Hindlimb muscle (tissue), 1 donor: ENCODE results near the gene POTEI. TPM values are rescaled to one million over a fixed set of nuclear protein-coding genes. Genes with fewer than 3 reads are reported as not detected.
"Not testable (repeated sequence)": the region's sequence is repeated elsewhere in the genome, so short reads cannot be mapped to it uniquely, and the experiment has no call there.

Experiments used
- DNase-seq: peaks from one replicate; pipeline ENCODE4 v3.0.0-alpha.2; 2013
- polyA plus RNA-seq: library from polyadenylated mRNA; unstranded; fragments of 120-200 nt; gene quantifications from one replicate; pipeline ENCODE4 v1.2.1, GENCODE V29; 2013; ENCODE audit not compliant: insufficient read length

Gene POTEI
- polyA plus RNA-seq, result 0.04 TPM

DNA sequence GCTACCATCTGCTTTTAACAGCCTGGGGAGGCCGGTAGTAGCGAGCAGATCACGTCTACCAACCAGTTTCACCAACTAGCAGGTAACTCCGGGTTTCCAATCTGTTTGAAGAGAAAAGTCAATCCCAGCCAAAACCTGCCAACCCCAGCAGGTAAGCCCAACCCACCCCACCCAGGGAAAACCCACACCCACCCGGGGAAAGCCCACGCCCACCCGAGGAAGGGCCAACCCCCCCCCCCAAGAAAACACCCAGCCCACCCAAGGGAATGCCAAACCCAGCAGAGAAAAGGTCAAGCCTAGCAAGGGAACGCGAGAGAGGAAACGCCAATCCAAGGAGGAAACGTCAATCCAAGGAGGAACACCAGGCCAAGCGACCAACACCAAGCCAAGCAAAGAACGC lies at the start of gene POTEI:
Gene POTEI (minus strand): TSS at position 101 of the 400 bp plus-strand sequence. CDS start 93 bp downstream, at position 8.
- not testable (repeated sequence) for DNase-seq

DNA sequence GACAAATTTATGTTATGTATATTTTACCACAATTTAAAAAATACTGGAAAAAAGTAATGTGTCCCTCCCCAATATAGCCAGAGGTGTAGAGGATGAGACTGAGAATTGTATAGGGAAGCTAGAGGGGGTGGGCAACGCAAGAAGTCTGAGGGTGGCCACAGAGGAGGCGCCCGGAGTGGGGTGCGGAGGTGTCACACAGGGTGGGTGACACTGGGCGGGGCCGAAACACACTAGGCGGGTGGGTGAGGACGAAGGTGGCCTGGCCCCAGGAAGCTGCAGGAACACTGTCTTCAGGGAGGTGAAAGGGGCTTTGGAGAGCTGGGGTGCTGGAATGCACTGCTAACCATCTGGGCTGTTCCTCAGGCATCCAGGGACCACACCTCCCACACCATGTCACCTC lies 47.3 kb upstream of the POTEI start:
- not testable (repeated sequence) for DNase-seq

DNA sequence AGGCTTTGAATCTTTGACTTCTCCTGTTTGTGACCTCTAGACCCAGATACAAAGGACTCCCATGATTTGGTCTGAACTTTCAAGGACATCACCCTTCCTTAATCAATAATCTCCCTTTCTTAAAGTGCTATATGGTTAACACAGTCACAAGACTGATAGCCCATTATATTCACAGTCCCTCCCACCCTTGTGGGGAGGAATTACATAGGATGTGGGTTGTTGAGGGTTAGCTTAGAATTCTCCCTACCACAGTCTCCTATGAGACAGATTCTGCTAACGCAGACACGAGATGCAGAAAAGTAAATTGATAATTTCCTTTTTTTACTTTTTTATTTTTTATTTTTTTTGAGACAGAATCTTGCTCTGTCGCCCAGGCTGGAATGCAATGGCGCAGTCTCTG lies 45.0 kb upstream of the POTEI start:
- not testable (repeated sequence) for DNase-seq

DNA sequence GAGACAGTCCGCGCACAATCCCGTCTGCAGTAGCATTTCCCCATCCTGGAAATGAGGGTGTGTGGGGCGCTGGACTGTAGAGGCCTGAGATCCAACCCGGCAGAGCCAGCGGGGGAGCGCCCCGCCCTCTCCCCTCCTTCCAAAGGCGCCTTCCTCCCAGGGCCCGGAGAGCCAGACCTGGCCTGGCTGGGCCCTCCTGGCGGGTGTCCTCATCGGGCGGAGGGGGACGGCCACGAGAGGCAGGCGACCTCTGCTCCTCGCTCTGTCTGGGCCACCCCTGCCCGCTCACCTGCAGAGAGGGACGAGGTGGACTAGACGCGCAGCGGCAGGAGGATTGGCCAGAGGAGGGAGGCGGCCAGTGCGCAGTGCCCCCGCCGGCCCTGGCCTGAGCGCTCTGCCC lies 40.3 kb upstream of the POTEI start:
- not testable (repeated sequence) for DNase-seq

DNA sequence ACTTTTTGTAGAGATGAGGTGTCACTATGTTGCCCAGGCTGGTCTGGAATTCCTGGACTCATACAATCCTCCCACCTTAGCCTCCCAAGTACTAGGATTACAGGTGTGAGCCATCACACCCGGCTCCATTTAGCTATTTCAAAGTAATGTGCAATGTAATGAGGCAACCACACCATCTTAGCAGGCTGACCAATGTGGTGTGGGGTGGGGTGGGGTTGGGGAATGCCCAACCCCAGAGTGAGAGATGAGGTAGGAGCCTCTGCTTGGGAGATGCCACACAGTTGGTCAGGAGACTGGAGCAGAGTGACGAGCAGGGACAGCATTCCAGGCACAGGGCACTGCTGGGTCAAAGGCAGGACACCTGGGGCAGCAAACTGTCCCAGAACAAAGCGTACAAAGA lies 39.3 kb upstream of the POTEI start:
- DNase-seq, result not testable (repeated sequence)

DNA sequence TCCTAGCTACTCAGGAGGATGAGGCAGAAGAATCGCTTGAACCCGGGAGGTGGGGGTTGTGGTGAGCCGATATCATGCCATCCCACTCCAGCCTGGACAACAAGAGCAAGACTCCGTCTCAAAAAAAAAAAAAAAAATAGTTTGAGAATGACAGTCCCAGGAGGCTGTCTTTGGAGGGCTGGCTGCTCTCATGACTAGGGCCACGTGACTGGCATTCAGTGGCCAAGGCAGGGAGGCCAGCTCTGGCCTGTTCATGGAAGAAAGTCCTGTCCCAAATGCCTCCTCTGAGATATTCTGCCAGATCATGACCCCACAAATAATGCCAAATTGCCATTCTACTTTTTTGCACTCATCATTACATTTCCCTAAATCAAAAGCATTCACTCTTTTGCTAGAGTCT lies 35.9 kb upstream of the POTEI start:
- DNase-seq, result not testable (repeated sequence)

DNA sequence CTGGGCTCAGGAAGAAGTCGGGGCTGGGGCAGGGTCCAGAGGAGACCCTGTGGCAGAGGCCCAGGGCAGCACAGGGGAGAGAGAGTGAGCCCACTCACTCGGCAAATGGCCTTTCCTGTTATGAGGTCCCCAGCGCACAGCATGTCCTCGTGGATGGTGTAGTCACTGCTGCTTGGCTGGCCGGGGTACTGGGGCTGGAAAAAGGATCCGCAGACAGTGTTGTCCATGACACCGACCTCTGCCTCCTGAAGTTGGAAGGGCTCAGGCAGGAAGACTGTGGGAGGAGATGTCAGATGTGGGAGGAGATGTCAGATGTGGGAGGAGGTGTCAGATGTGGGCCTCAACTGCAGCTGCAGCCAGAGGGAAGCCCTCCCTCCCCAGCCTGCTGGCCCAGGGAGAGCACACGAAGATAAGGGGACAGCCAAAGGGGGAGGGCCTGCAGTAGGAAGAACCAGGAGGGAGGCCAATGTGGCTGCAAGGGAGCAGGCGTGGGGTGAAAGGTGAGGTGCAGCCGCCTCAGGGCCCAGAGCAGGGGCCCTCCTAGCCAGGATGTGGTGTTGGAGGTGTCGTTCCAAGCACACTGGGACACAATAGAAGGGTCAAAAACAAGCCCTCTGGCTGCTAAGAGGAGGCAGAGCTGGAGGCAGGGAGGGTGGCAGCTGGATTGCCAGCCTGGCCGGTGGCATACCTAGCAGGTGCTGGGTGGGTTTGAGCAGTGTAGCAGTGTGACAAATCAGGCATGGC lies 34.8 kb upstream of the POTEI start:
- DNase-seq, result not testable (repeated sequence)

DNA sequence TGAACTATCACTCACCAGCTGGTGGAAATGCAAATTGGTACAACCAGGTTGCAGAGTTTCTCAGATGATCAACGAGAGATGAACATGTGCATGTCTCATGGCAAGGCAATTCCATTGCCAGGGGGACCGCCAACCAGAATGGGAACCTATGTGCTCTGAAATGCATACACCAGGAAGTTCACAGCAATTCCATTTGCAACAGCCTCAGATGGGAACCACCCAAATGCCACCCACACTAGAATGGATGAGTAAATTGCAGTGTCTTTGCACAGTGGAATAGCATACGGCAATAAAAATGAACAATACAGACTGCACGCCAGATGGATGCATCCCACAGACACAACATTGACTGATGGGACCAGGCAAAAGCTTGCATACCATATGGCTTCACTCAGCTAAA lies 33.7 kb upstream of the POTEI start:
- DNase-seq, result not testable (repeated sequence)

DNA sequence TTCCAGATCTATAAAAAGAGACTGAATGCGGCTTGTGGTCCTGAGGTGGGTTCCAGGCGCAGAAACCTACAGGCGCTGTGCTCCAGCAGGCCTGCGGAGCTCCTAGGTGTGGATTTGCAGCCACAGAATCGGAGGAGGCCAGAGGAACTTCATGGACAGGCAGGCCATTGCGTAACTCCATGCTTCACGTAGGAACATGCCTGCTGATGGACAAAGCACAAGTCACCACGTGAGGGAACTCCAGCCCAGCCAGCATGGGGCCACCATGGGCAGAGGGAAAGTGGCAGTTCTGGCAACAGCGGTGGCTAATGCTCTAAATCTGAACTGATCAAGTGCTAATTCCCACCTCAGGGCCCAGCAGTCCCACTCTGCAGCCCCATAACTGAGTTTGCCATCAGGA lies 29.1 kb upstream of the POTEI start:
- not testable (repeated sequence) for DNase-seq

DNA sequence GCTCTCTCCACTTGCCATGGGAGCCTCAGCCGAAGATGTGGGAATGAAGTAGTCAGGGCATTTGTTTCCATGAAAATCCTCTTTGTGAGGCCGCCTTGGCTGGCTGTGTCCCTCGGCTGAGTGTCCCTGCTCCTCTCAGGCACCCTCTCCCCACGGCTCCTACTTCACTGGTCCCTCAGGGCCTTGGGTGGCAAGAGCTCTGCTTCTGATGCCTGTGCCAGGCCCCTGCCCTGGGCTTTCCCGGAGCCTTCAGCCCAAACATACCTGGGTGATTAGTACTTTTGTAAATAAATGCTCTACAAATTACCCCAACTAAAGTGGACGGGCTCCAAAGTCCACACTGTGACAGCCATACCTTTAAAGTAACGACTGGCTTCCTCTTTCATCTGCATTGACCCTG lies 27.5 kb upstream of the POTEI start:
- not testable (repeated sequence) for DNase-seq

DNA sequence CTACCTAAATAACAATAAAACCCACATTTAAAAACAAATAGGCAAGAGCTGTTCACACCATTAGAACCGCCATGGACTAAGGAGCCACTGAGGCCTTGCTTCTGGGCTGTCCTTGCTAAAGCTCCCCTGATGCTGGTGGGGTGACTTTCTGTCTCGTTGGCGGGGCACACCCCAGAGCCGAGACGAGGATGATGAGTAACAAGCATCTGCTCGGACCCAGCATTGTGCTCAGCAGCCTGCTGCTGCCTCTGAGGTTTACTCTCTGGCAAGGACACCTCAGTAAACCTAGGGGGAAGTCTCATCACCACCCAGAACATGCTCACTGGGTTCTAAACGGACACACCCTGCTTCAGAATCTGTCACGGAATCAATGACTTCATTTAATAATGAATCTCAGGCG lies 22.5 kb upstream of the POTEI start:
- not testable (repeated sequence) for DNase-seq

DNA sequence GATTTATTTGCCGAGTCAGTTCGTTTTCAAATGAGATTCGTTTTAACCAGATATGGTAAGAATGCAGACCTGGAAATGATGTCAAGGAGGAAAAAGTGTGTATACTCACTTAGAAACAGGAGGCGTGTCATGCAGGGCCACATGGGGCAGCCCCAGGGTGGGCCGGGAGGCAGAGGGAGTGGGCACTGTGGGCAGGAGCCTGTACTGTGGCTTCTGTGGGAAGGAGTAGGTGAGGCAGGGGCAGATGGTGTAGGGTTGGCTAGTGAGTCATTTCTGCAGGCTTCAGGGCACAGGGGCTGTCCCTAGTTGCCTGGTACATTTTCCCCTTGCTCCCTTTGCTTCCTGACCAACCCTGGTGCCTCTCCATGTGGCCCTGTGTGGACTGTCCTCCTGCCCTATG lies 22.1 kb upstream of the POTEI start:
- not testable (repeated sequence) for DNase-seq

DNA sequence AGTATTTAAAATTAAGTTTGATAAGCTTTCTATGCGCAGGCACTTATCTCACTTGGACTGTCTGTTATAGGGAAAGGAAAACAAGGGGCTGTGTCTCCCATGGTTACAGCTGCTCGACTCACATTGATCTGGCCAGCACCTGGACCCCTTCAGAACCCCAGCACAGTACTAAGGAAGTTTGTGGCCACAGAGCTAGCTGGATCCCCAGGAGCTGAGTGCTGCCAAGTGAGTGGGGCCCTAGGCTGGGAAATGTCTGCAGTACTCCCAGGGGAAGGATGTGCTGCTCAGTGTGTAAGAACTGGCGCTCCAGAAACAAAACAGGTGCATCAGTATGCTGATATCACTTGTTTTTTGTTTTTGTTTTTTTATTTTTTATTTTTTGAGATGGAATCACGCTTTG lies 21.1 kb upstream of the POTEI start:
- DNase-seq, result not testable (repeated sequence)

DNA sequence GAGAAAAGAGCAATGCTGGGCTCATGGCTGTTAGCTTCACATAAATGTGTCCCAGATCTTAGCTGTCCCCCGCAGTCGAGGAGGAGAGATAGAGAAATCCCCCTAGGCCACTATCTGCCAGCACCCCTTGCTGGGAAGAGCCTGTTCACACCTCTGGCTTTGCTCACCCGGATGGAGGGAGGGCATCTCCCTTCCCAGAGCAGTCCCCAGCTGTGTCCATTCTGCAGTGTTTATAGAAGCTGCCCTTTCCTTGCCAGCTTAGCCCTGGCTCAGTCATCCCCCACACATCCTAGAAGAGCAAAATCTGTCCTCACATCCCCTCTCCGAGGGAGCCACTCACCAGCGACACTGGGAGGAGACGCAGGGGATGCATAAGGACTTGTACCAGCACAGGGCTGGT lies 20.4 kb upstream of the POTEI start:
- DNase-seq, result not testable (repeated sequence)

DNA sequence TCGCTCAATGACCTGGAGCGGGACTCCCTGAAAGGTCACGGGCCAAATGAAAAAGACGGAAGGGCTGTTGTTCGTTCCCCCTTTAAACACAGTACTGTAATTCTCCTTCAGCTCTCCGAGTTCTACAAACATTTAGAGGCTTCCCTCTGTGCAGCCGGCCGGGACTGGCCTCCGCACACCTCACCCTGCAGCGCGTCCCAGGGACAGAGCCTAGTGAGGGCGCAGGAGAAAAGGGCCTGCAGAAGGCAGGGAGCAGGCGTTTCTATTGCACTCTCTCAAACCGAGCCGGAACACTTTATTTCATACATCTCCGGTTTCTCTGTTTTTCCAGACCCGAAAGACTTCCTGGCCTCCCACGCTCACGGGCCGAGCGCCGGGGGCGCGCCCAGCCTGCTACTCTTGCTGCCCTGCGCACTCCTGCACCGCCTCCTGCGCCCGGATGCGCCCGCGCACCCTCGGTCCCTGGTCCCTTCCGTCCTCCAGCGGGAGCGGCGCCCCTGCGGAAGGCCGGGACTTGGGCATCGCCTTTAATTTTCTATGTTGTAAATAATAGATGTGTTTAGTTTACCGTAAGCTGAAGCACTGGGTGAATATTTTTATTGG lies 18.3 kb upstream of the POTEI start:
- DNase-seq, result not testable (repeated sequence)

DNA sequence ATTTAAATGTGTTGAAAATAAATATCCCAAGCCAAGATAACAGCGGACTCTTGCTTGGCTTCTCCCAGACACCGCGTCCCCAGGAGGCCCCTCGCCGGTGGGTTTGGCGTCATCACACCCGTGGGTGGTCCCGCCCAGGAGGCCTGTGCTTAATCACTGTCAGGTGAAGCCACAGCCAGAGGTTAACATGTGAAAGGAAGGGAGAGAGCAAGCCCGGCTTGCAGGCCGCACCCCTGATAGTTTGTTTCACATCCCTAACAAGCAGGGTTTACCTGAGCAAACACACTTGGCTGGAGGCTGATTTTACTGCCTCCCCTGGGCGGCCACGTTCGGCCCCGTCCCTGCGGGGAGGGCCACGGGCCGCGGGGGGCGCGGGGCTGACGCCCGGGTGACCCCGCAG lies 13.3 kb upstream of the POTEI start:
- not testable (repeated sequence) for DNase-seq

DNA sequence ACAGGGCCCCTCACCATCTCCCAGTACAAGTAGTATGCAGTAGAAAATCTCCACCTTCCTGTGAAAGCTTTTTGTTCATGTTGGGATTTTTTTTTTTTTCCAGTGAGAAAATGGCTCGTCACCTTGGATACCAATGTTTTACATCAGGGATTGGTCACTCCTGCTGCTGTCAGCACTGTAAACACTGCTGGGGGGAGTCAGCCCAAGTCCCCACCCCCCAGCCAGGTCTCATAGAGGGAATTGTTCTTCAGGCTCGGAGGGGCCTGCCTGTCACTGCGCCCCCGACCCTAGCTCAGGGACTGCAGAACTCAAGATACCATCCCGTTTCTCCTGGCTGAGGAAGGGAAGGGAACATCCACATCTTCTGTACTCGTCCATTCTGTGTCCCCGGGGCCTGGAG lies 11.9 kb upstream of the POTEI start, which contains the start of gene CFC1B:
Gene CFC1B (plus strand): TSS at position 231 of the 400 bp plus-strand sequence. CDS start 263 bp downstream, outside the sequence.
- DNase-seq, result not testable (repeated sequence)

DNA sequence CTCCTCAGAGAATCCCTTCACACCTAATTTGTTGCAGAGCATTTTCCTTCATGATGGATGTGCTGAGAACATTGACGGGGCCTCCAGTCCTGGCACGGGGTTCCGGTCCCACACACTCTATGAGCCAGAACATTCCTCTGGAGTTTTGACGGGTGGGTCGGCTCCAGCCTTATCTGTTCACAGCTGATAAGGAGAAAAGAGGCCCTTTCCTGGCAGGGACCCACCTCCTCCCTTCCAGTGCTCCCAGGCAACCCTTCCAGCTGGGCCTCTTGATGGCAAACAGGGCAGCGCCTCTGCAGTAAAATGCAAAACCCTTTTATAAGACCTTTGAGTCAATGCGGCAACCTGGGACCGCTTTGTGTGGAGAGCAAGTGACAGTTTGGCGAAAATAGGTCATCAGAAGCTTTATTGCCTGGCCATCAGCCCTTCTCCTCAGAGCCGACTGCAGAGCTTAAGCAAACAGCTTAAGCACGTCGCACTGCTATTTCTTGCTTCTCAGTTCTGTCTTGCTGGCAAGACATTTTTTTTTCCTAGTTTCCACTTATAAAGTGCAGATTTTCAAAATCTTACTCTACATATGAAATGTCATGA lies 9.5 kb upstream of the POTEI start:
- not testable (repeated sequence) for DNase-seq

DNA sequence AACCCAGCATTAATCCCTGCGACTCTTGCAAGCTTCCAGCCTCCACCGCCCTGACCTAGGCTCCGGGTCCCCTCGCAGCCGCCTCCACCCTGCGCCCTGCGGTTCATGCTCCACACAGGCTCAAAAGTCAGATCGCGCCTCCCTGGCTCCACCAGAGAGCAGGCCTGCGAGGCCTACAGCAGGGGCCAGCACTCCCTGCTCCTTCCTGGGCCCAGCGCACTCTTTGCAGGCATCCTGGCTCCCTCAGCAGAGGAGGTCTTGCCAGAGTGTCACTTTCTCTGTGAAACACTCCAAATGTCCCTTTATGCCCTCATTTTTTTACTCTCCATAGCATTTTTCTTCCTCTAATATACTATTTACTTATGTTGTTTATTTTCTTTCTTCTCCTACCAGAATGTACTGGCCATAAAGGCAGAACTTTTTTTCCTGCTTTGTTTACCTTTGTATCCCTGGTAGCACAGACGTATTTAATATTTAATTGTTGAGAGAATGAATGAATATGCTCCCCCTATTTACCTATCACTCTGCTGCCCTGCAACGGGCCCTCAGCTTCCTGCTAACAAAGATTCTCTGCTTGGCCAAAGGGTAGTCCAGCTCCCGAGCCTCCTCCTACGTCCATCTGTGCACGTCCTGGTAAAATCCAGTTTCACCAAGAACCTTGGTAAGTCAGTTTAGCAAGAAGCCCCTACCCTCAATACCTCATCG lies 2.8 kb upstream of the POTEI start:
- DNase-seq, result not testable (repeated sequence)

DNA sequence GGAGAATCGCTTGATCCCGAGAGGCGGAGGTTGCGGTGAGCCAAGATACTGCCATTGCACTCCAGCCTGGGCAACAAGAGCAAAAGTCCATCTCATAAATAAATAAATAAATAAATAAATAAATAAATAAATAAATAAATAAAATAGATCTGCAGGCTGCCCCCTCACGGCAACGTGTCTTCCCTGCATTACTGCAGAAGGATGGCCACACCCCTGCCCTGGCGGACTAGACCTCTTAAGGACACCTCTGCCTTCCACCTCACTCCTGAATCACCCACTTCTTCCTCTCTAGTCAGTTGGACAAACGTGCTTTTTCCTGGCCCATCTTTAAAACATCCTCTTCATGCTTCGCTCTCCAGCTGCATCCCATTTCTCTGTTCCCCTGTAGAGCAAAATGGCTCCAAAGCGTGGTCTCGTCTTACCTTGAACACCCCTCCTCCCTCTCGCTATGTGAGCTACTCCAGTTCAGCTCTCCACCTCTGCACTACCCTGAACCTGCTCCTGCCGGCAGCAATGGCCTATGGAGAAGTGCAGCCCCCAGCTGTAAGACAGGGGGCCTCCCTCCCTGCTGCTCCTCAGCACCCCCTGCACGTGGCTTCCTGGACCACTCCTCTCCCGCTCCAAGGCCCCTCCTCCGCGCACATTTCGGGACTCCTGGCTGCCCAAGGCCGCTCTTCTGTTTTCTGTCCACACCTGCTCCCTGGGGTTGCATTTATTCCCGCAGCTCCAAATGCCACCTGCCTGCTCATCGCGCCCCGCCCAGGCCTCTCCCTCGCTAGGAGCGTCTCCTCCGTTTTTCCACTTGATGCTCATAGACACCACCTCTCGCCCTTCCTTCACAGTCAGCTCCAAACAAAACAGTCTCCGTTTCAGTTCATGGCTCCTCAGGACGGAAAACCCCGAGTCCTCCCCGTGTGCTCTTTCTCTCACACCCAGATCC lies 1.9 kb upstream of the POTEI start:
- DNase-seq, result not testable (repeated sequence)

DNA sequence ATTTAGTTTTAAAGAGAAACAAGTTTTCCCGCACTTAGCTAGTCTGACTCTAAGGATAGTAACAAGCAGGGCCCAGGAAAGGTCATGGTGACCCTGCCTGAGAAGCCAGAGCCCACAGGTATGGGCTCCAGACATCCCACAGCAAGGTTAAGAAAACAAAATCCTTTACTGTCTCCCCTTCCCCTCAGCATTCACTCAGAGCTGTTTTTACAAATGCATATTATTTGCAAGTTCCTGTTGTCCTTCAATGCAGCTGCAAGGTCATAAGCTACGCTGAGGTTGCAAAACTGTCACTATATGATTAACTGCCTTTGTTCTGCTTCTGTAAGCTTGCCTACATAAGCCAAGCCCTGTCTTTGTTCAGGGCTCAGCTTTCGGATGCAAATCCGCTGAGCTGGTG lies 18.1 kb downstream of the POTEI start:
- DNase-seq, result not testable (repeated sequence)

DNA sequence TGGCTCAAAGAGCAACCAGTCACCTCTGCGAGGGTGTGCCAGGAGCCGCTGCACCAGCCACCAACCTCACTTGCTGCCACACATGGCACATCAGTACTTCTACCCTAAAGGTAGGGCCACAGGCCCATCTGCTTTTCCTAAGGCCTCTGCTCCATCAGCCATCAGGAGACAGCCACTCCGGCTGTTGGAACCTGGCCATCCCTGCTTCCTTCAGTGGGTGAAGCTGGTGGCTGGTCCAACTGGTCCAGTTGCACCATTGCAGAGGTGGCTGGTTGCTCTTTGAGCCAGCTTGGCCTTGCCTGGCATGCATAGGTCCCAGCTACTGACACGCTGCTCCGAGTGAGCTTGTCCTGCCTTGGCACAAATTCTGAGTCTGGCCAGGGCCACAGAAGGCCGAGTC lies 53.7 kb downstream of the POTEI start:
- not testable (repeated sequence) for DNase-seq
